Ecto neural progenitor cell (in vitro differentiated cells): ENCODE results near the gene UBE4A.

ENCODE experiments used
- DNase-seq: peaks from one replicate; pipeline ENCODE4 v3.0.0-alpha.2; 2018; ENCODE audit warnings: low spot score

UBE4A gene

GRCh38 chr11:118437208-118438125 is 78.1 kb downstream of the UBE4A start:
- DNase-seq: peak; percentile 77

GRCh38 chr11:118438314-118438931 is 79.0 kb downstream of the UBE4A start:
- peak; percentile 53 for DNase-seq

GRCh38 chr11:118439646-118440045 is 80.2 kb downstream of the UBE4A start:
- DNase-seq: no peak

GRCh38 chr11:118441770-118442275 is 82.4 kb downstream of the UBE4A start:
- no peak for DNase-seq

GRCh38 chr11:118442301-118442700 is 82.9 kb downstream of the UBE4A start:
- DNase-seq: no peak

GRCh38 chr11:118442908-118443589 is 83.6 kb downstream of the UBE4A start:
- DNase-seq: no peak

- no peak for DNase-seq
Observed at GRCh38 chr11:118443590-118444218, 84.3 kb downstream of the UBE4A start.

GRCh38 chr11:118447423-118447822 is 88.0 kb downstream of the UBE4A start:
- DNase-seq: no peak

GRCh38 chr11:118448294-118448693 is 88.9 kb downstream of the UBE4A start:
- DNase-seq: no peak
